Progenitor cell of endocrine pancreas (in vitro differentiated cells): ENCODE data around the gene IPO4. TPM values are rescaled to one million over a fixed set of nuclear protein-coding genes. Genes with fewer than 3 reads are reported as not detected.

ENCODE experiments used
- DNase-seq: peaks from one replicate; pipeline ENCODE4 v3.0.0; 2021; ENCODE audit warnings: low spot score; ENCODE audit not compliant: unreplicated experiment
- H3K27ac Mint-ChIP-seq: 2 replicates; pipeline ENCODE4 v1.8.0; 2021; ENCODE audit warnings: mild to moderate bottlenecking, moderate library complexity, mixed read lengths
- H3K27me3 Mint-ChIP-seq: 2 replicates; pipeline ENCODE4 v1.8.0; 2021; ENCODE audit warnings: mixed read lengths
- H3K36me3 Mint-ChIP-seq: 2 replicates; pipeline ENCODE4 v1.8.0; 2022; ENCODE audit warnings: mixed read lengths; ENCODE audit not compliant: insufficient read depth
- H3K4me1 Mint-ChIP-seq: 2 replicates; pipeline ENCODE4 v1.8.0; 2021; ENCODE audit warnings: low read depth, mixed read lengths
- H3K4me3 Mint-ChIP-seq: 2 replicates; pipeline ENCODE4 v1.8.0; 2021; ENCODE audit warnings: low read depth, mild to moderate bottlenecking, moderate library complexity, mixed read lengths
- H3K9me3 Mint-ChIP-seq: 2 replicates; pipeline ENCODE4 v1.8.0; 2021; ENCODE audit warnings: low read depth, mixed read lengths
- CTCF ChIP-seq: fragments of 200-600 bp; sonication (generic); IDR thresholded peaks from one replicate; pipeline ENCODE4 v1.5.0; 2021; ENCODE audit warnings: antibody characterized with exemption, mild to moderate bottlenecking; ENCODE audit not compliant: unreplicated experiment
- microRNA-seq: library from miRNA; unstranded; fragments of <30 nt; microRNA quantifications from one replicate; pipeline ENCODE4 v1.1.0, GENCODE V29; 2020; ENCODE audit warnings: borderline number of aligned reads; ENCODE audit not compliant: unreplicated experiment
- total RNA-seq: library from RNA; stranded (reverse); gene quantifications from 2 replicates; pipeline ENCODE4 v1.2.1, GENCODE V29; 2021

IPO4 gene
- total RNA-seq, 1 donor from 2014 or later: 54.9 TPM

- Mint-ChIP-seq H3K36me3 (peaks cover under 1% of the 10 kb centered on the region), H3K4me3 (no peak overlapping the region), H3K27ac (no peak overlapping the region), H3K27me3 (no peaks in the 10 kb centered on the region), H3K4me1 (peaks cover 16% of the 10 kb centered on the region), H3K9me3 (no peaks in the 10 kb centered on the region)
- no peak for TF ChIP-seq CTCF
- no peak for DNase-seq
These were observed 56.4 kb downstream of the IPO4 start for GRCh38 chr14:24132061-24132685.

DNA sequence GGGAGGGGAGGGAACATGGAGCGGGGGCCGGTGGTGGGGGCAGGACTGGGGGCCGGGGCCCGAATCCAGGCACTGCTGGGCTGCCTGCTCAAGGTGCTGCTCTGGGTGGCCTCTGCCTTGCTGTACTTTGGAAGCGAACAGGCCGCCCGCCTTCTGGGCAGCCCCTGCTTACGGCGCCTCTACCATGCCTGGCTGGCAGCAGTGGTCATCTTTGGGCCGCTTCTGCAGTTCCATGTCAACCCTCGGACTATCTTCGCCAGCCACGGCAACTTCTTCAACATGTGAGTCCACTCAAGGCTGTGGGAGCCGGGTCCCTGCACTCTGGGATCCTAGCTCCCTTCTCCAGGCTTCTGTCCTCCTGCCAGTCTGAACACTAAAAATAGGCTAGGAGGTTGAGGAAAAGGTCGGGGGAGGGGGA lies 57.1 kb downstream of the IPO4 start:
- no peak for TF ChIP-seq CTCF
- no peaks in the 10 kb centered on the region for H3K27me3 Mint-ChIP-seq
- DNase-seq: no peak
- H3K4me3 Mint-ChIP-seq: no peak overlapping the region
- H3K27ac Mint-ChIP-seq: no peak overlapping the region
- H3K4me1 Mint-ChIP-seq: peaks cover 10% of the 10 kb centered on the region
- H3K9me3 Mint-ChIP-seq: no peaks in the 10 kb centered on the region
- no peaks in the 10 kb centered on the region for H3K36me3 Mint-ChIP-seq

- Mint-ChIP-seq H3K36me3 (no peaks in the 10 kb centered on the region), H3K27me3 (no peaks in the 10 kb centered on the region), H3K4me3 (no peak overlapping the region), H3K9me3 (no peaks in the 10 kb centered on the region), H3K27ac (no peak overlapping the region), H3K4me1 (peaks cover 8% of the 10 kb centered on the region)
- no peak for DNase-seq
- no peak for TF ChIP-seq CTCF
These were observed 57.7 kb downstream of the IPO4 start for GRCh38 chr14:24130717-24131548.

GRCh38 chr14:24130380-24130716 lies 58.3 kb downstream of the IPO4 start, which contains the start of gene FITM1:
Gene FITM1, plus strand, starts transcription at chr14:24130659. Its CDS starts 905 bp downstream, at chr14:24131564.
- Mint-ChIP-seq H3K4me3 (no peak within 1 kb of the TSS), H3K27ac (no peak within 1 kb of the TSS), H3K27me3 (no peaks in the 10 kb centered on the region), H3K36me3 (no peaks in the 10 kb centered on the region), H3K9me3 (no peaks in the 10 kb centered on the region), H3K4me1 (peaks cover 8% of the 10 kb centered on the region)
- no peak for DNase-seq
- TF ChIP-seq CTCF: no peak

Small RNA genes within 50 kb of the gene (microRNA-seq; reads per million reads assigned to microRNA genes)
- gene MIR7703: not detected

Other genes starting within 250 kb of the IPO4 start
- gene DHRS4, start 235.0 kb downstream of the IPO4 start, total RNA-seq: 17.1 and 19.6 TPM in 2 replicates
- gene DHRS4L2, start 199.9 kb downstream of the IPO4 start, total RNA-seq: 12.2 and 14.0 TPM in 2 replicates
- 4.3 and 4.9 TPM in 2 replicates for gene CARMIL3, start 136.8 kb downstream of the IPO4 start, total RNA-seq
- gene CPNE6, start 117.3 kb downstream of the IPO4 start, total RNA-seq: not detected in 2 replicates
- gene PCK2, start 94.5 kb downstream of the IPO4 start, total RNA-seq: 29.7 and 34.7 TPM in 2 replicates
- 79.7 and 80.9 TPM in 2 replicates for gene DCAF11, start 74.0 kb downstream of the IPO4 start, total RNA-seq
- 2.3 and 2.8 TPM in 2 replicates for gene NRL, start 73.9 kb downstream of the IPO4 start, total RNA-seq
- gene FITM1, start 58.2 kb downstream of the IPO4 start, total RNA-seq: 1.7 and 1.9 TPM in 2 replicates
- gene PSME1, start 52.6 kb downstream of the IPO4 start, total RNA-seq: 101 and 103 TPM in 2 replicates
- 22.8 and 22.9 TPM in 2 replicates for gene EMC9, start 47.2 kb downstream of the IPO4 start, total RNA-seq
- gene PSME2, start 42.2 kb downstream of the IPO4 start, total RNA-seq: 118 and 120 TPM in 2 replicates
- 99.3 and 104 TPM in 2 replicates for gene RNF31, start 41.3 kb downstream of the IPO4 start, total RNA-seq
- 57.4 and 62.4 TPM in 2 replicates for gene IRF9, start 27.6 kb downstream of the IPO4 start, total RNA-seq
- gene REC8, start 16.7 kb downstream of the IPO4 start, total RNA-seq: 380 and 408 TPM in 2 replicates
- 52.9 and 56.2 TPM in 2 replicates for gene TM9SF1, start 6.6 kb upstream of the IPO4 start, total RNA-seq
- gene TSSK4, start 16.9 kb upstream of the IPO4 start, total RNA-seq: 0.29 TPM in 1 of 2 replicates, not detected in the other
- gene CHMP4A, start 24.7 kb upstream of the IPO4 start, total RNA-seq: 53.7 and 54.3 TPM in 2 replicates
- 15.2 and 17.7 TPM in 2 replicates for gene MDP1, start 27.2 kb upstream of the IPO4 start, total RNA-seq
- gene NEDD8, start 43.6 kb upstream of the IPO4 start, total RNA-seq: 161 TPM in 2 replicates
- gene GMPR2, start 44.1 kb upstream of the IPO4 start, total RNA-seq: 73.6 and 86.2 TPM in 2 replicates
- gene TINF2, start 53.8 kb upstream of the IPO4 start, total RNA-seq: 56.7 and 59.2 TPM in 2 replicates
- gene TGM1, start 74.4 kb upstream of the IPO4 start, total RNA-seq: 5.8 and 7.0 TPM in 2 replicates
- 25.9 and 33.1 TPM in 2 replicates for gene RABGGTA, start 82.8 kb upstream of the IPO4 start, total RNA-seq
- 33.4 and 34.4 TPM in 2 replicates for gene DHRS1, start 111.0 kb upstream of the IPO4 start, total RNA-seq
- gene NOP9, start 111.0 kb upstream of the IPO4 start, total RNA-seq: 32.4 and 32.6 TPM in 2 replicates
- 1.9 and 3.0 TPM in 2 replicates for gene CIDEB, start 119.2 kb upstream of the IPO4 start, total RNA-seq
- 11.0 and 11.3 TPM in 2 replicates for gene LTB4R2, start 121.3 kb upstream of the IPO4 start, total RNA-seq
- gene LTB4R, start 122.7 kb upstream of the IPO4 start, total RNA-seq: 8.4 TPM in 2 replicates
- gene ADCY4, start 146.3 kb upstream of the IPO4 start, total RNA-seq: 0.46 and 0.75 TPM in 2 replicates
- gene RIPK3, start 151.2 kb upstream of the IPO4 start, total RNA-seq: 0.62 and 1.5 TPM in 2 replicates
- gene NFATC4, start 179.4 kb upstream of the IPO4 start, total RNA-seq: 56.6 and 57.6 TPM in 2 replicates
- gene NYNRIN, start 210.2 kb upstream of the IPO4 start, total RNA-seq: 38.3 and 40.0 TPM in 2 replicates
- 1.5 and 1.9 TPM in 2 replicates for gene CBLN3, start 240.9 kb upstream of the IPO4 start, total RNA-seq
- 74.3 and 77.4 TPM in 2 replicates for gene KHNYN, start 241.1 kb upstream of the IPO4 start, total RNA-seq